MM.1S (cell line): Measurements from ENCODE around the gene MYOCD.

Experiments
- CTCF ChIP-seq: fragments of 300-600 bp; sonication (generic); IDR thresholded peaks from 2 replicates; pipeline ENCODE4 v1.5.1; 2016; ENCODE audit warnings: antibody characterized with exemption, low read length, mixed read lengths
- EZH2phosphoT487 ChIP-seq: fragments of 300-600 bp; sonication (generic); IDR thresholded peaks from 2 replicates; pipeline ENCODE4 v1.6.1; 2018; ENCODE audit warnings: antibody characterized with exemption, low read length

- TF ChIP-seq CTCF (no peak), EZH2phosphoT487 (no peak)
Measured at GRCh38 chr17:12727076-12727760, 61.5 kb downstream of the MYOCD start.
